H1 (cell line): ENCODE results near the gene TRIM15. TPM values are rescaled to one million over a fixed set of nuclear protein-coding genes. Genes with fewer than 3 reads are reported as not detected.
"Not testable (repeated sequence)": the region's sequence is repeated elsewhere in the genome, so short reads cannot be mapped to it uniquely, and the experiment has no call there.

Experiments used
- CTCF ChIA-PET: fragments of 300-600 bp; sonication (Branson Sonifier 250); formaldehyde crosslinking; loops from one replicate; lab custom pipeline; 2021; ENCODE audit not compliant: partially characterized antibody; lab: Charles Lee
- POLR2A ChIA-PET: fragments of 300-600 bp; sonication (Branson Sonifier 250); formaldehyde crosslinking; loops from one replicate; lab custom pipeline; 2021; ENCODE audit warnings: inconsistent platforms; ENCODE audit not compliant: partially characterized antibody; lab: Charles Lee
- DNase-seq, 2 experiments: peaks; one replicate each; pipeline versions ENCODE4 v3.0.0 to v3.0.0-alpha.2; 2010 to 2022; ENCODE audit warnings: low spot score in 2 of 2, low read depth in 1 of 2, mixed read lengths in 1 of 2
- FAIRE-seq: peaks from 2 replicates; lab custom pipeline; 2011; peaks lifted over from hg19 to GRCh38; lab: Jason Lieb, UNC
- H2AFZ ChIP-seq: 2 replicates; pipeline ENCODE4 v1.8.1; 2012; ENCODE audit warnings: low read length, inconsistent platforms
- H2AK5ac ChIP-seq: 2 replicates; pipeline ENCODE4 v1.6.1; 2013; ENCODE audit warnings: low read depth, low read length
- H2BK120ac ChIP-seq: replicated peaks from 2 replicates; pipeline ENCODE3; 2013; ENCODE audit warnings: low read depth, low read length, inconsistent platforms
- H2BK12ac ChIP-seq: 2 replicates; pipeline ENCODE4 v1.6.1; 2013; ENCODE audit warnings: low read depth, low read length
- H2BK15ac ChIP-seq: 2 replicates; pipeline ENCODE4 v1.6.1; 2013; ENCODE audit warnings: low read length
- H2BK20ac ChIP-seq: 2 replicates; pipeline ENCODE4 v1.6.1; 2013; ENCODE audit warnings: low read length
- H2BK5ac ChIP-seq: 2 replicates; pipeline ENCODE4 v1.6.1; 2013; ENCODE audit warnings: low read depth, low read length
- H3K14ac ChIP-seq: 2 replicates; pipeline ENCODE4 v1.6.1; 2013; ENCODE audit warnings: inconsistent platforms; ENCODE audit not compliant: insufficient read length
- H3K18ac ChIP-seq: 2 replicates; pipeline ENCODE4 v1.6.1; 2013; ENCODE audit warnings: low read length; ENCODE audit errors: extremely low read depth
- H3K23ac ChIP-seq: 2 replicates; pipeline ENCODE4 v1.6.1; 2013; ENCODE audit warnings: inconsistent platforms; ENCODE audit not compliant: insufficient read length
- H3K23me2 ChIP-seq: 2 replicates; pipeline ENCODE4 v1.6.1; 2013; ENCODE audit warnings: low read depth, low read length
- H3K27ac ChIP-seq: 2 replicates; pipeline ENCODE4 v1.6.1; 2011; ENCODE audit warnings: low read depth, low read length, inconsistent platforms
- H3K27me3 ChIP-seq, 4 experiments: replicated peaks in 1 of 4; 1 replicate in 1 of 4; 2 replicates in 3 of 4; pipeline versions ENCODE4 v1.6.1 to v1.8.1; 2011 to 2013; ENCODE audit warnings: low read length in 3 of 4, mild to moderate bottlenecking in 3 of 4, inconsistent platforms in 2 of 4, mixed read lengths in 2 of 4, moderate library complexity in 1 of 4; ENCODE audit not compliant: control insufficient read depth in 3 of 4, insufficient read depth in 3 of 4; ENCODE audit errors: extremely low read depth in 1 of 4
- H3K36me3 ChIP-seq, 4 experiments: 2 replicates each; pipeline versions ENCODE4 v1.6.1 to v1.8.1; 2011 to 2013; ENCODE audit warnings: mild to moderate bottlenecking in 4 of 4, low read length in 3 of 4, moderate library complexity in 2 of 4, control low read depth in 1 of 4, inconsistent platforms in 1 of 4; ENCODE audit not compliant: insufficient read depth in 4 of 4, control insufficient read depth in 2 of 4
- H3K4ac ChIP-seq: replicated peaks from 2 replicates; pipeline ENCODE3; 2013; ENCODE audit warnings: low read length, low read depth, mixed read lengths, inconsistent platforms; ENCODE audit not compliant: insufficient read length
- H3K4me1 ChIP-seq, 4 experiments: replicated peaks in 1 of 4; 1 replicate in 1 of 4; 2 replicates in 3 of 4; pipeline versions ENCODE4 v1.6.1 to v1.8.1; 2011 to 2013; ENCODE audit warnings: low read length in 3 of 4, inconsistent platforms in 2 of 4, mixed read lengths in 1 of 4; ENCODE audit not compliant: insufficient read depth in 4 of 4, control insufficient read depth in 3 of 4
- H3K4me2 ChIP-seq, 2 experiments: 2 replicates each; pipeline versions ENCODE4 v1.6.1 to v1.8.1; 2011 to 2013; ENCODE audit warnings: low read depth in 2 of 2, low read length in 2 of 2, control low read depth in 1 of 2, inconsistent platforms in 1 of 2, mild to moderate bottlenecking in 1 of 2; ENCODE audit not compliant: insufficient read depth in 1 of 2
- H3K4me3 ChIP-seq, 4 experiments: fragments of 200-600, 300-600 bp in 1 of 4; sonication (generic), shearing (Covaris generic), sonication (Bioruptor Twin) in 1 of 4; 2 replicates each; pipeline versions ENCODE4 v1.5.1 to v1.8.1; 2011 to 2016; ENCODE audit warnings: low read length in 4 of 4, low read depth in 3 of 4, control low read depth in 2 of 4, inconsistent platforms in 2 of 4, mild to moderate bottlenecking in 2 of 4, mixed read lengths in 1 of 4, moderate library complexity in 1 of 4; ENCODE audit not compliant: insufficient read depth in 2 of 4; ENCODE audit errors: extremely low read depth in 1 of 4
- H3K56ac ChIP-seq: replicated peaks from 2 replicates; pipeline ENCODE3; 2013; ENCODE audit warnings: low read depth, mild to moderate bottlenecking, mixed read lengths, low read length, inconsistent platforms; ENCODE audit not compliant: insufficient read length
- H3K79me1 ChIP-seq: 2 replicates; pipeline ENCODE4 v1.6.1; 2013; ENCODE audit warnings: low read depth, low read length, control low read depth
- H3K79me2 ChIP-seq, 2 experiments: 2 replicates each; pipeline versions ENCODE4 v1.6.1 to v1.8.1; 2012 to 2013; ENCODE audit warnings: low read length in 2 of 2, mild to moderate bottlenecking in 2 of 2, inconsistent platforms in 1 of 2; ENCODE audit not compliant: insufficient read depth in 2 of 2, control insufficient read depth in 1 of 2
- H3K9ac ChIP-seq, 4 experiments: replicated peaks in 1 of 4; 1 replicate in 1 of 4; 2 replicates in 3 of 4; pipeline versions ENCODE4 v1.6.1 to v1.8.1; 2011 to 2013; ENCODE audit warnings: low read depth in 3 of 4, low read length in 3 of 4, control low read depth in 2 of 4, mild to moderate bottlenecking in 2 of 4, moderate library complexity in 2 of 4, inconsistent platforms in 1 of 4; ENCODE audit errors: extremely low read depth in 1 of 4
- H3K9me3 ChIP-seq, 2 experiments: 2 replicates each; pipeline versions ENCODE4 v1.6.1 to v1.8.1; 2012 to 2013; ENCODE audit warnings: mild to moderate bottlenecking in 2 of 2, moderate library complexity in 2 of 2, control low read depth in 1 of 2, inconsistent platforms in 1 of 2, low read depth in 1 of 2, low read length in 1 of 2, mixed read lengths in 1 of 2; ENCODE audit not compliant: insufficient read depth in 2 of 2
- H4K20me1 ChIP-seq, 2 experiments: replicated peaks in 1 of 2; 2 replicates each; pipeline versions ENCODE3 to v1.8.1; 2011 to 2013; ENCODE audit warnings: inconsistent platforms in 2 of 2, low read length in 2 of 2, mild to moderate bottlenecking in 1 of 2; ENCODE audit not compliant: insufficient read depth in 2 of 2, control insufficient read depth in 1 of 2
- H4K5ac ChIP-seq: 2 replicates; pipeline ENCODE4 v1.6.1; 2013; ENCODE audit warnings: low read length, low read depth, mixed read lengths, inconsistent platforms; ENCODE audit not compliant: insufficient read length
- H4K8ac ChIP-seq: 2 replicates; pipeline ENCODE4 v1.8.0; 2013; ENCODE audit warnings: mild to moderate bottlenecking, moderate library complexity, low read length, inconsistent platforms; ENCODE audit not compliant: insufficient read depth; ENCODE audit errors: extremely low read depth
- H4K91ac ChIP-seq: replicated peaks from 2 replicates; pipeline ENCODE3; 2013; ENCODE audit warnings: low read length, mixed read lengths, inconsistent platforms; ENCODE audit not compliant: insufficient read length
- BACH1 ChIP-seq: IDR thresholded peaks from 2 replicates; pipeline ENCODE4 v1.6.1; 2012; ENCODE audit warnings: low read length, improper control_type of control experiment
- EZH2 ChIP-seq: fragments of 200-600 bp; sonication (generic); IDR thresholded peaks from 2 replicates; pipeline ENCODE4 v1.7.1; 2012; ENCODE audit warnings: low read depth, mild to moderate bottlenecking, moderate library complexity, low read length, inconsistent platforms; ENCODE audit not compliant: severe bottlenecking
- JUND ChIP-seq: IDR thresholded peaks from 2 replicates; pipeline ENCODE4 v1.6.1; 2011; ENCODE audit warnings: mild to moderate bottlenecking, improper control_type of control experiment, low read length
- KDM5A ChIP-seq: fragments of 200-600 bp; IDR thresholded peaks from 2 replicates; pipeline ENCODE4 v1.7.1; 2012; ENCODE audit warnings: mild to moderate bottlenecking, low read length, inconsistent platforms, mixed read lengths
- NANOG ChIP-seq: IDR thresholded peaks from 2 replicates; pipeline ENCODE4 v1.6.1; 2011; ENCODE audit warnings: low read length, low read depth, mild to moderate bottlenecking, inconsistent platforms; ENCODE audit not compliant: insufficient read depth, poor library complexity, severe bottlenecking
- RAD21 ChIP-seq, 2 experiments: IDR thresholded peaks in 1 of 2; conservative IDR thresholded peaks in 1 of 2; 2 replicates each; pipeline ENCODE4 v1.6.1; 2011; ENCODE audit warnings: low read depth in 2 of 2, low read length in 2 of 2, improper control_type of control experiment in 1 of 2, inconsistent platforms in 1 of 2, mild to moderate bottlenecking in 1 of 2, moderate library complexity in 1 of 2
- YY1 ChIP-seq: IDR thresholded peaks from 2 replicates; pipeline ENCODE4 v1.6.1; 2011; ENCODE audit warnings: low read depth, mild to moderate bottlenecking, low read length
- WGBS, 2 experiments: shearing (Covaris generic) in 1 of 2; methylation state at CpG; one replicate each; pipeline versions ENCODE4 v1.1.6 to v1.1.7; 2013 to 2015; ENCODE audit warnings: low lambda C conversion rate in 2 of 2, mixed read lengths in 2 of 2, inconsistent platforms in 1 of 2, low coverage in 1 of 2, missing lambda C conversion rate in 1 of 2; ENCODE audit not compliant: insufficient replicate concordance in 2 of 2, insufficient coverage in 1 of 2, insufficient read length in 1 of 2; ENCODE audit errors: extremely low coverage in 1 of 2, missing lambda C conversion rate in 1 of 2; 5-methylcytosine and 5-hydroxymethylcytosine counted together
- polyA plus RNA-seq, 7 experiments: library from polyadenylated mRNA; depleted of rRNA in 3 of 7; stranded (reverse) in 5 of 7; unstranded in 2 of 7; fragments of >200 nt in 5 of 7; fragments of 200-250 nt in 2 of 7; gene quantifications; 1 replicate in 5 of 7; 2 replicates in 1 of 7; 4 replicates in 1 of 7; pipeline versions ENCODE4 v1.2.1 to v1.2.3, GENCODE V29; 2011 to 2013; ENCODE audit warnings: missing spikeins in 2 of 7, mixed read lengths in 2 of 7
- total RNA-seq: library from RNA; stranded (reverse); fragmentation: NEBNext Ultra II Directional; extraction: Animal tissue kit (Norgen Biotek cat#: 25700); gene quantifications from 2 replicates; pipeline ENCODE4 v1.2.1, GENCODE V29; 2021

The TRIM15 gene
- total and polyA plus RNA-seq, 2 of the 8 experiments (the other 6 are each of a cell fraction or from before 2014, with no cell fraction given), result 0.18 to 0.48 TPM

DNA sequence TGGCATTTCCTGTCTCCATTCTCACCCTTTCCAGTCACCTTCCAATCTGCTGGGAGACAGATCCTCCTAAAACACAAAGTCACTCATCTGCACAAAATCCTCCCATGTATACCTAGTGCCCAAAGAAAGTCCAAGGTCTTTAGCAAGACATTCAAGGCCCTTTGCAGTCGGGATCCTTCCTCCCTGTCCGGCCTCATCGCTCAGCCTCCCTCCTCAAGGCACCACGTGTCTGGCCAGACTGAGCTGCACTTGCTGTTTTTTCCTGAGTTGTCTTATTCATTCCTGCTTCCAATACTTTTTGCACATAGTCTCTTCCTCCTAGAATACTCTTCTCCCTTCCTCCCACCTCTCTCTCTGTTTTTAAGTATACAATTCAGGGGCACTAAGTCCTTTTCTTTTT lies 1.4 kb downstream of the TRIM15 start (continued):
- TF ChIP-seq BACH1 (no peak), KDM5A (no peak), JUND (no peak), RAD21 (IDR thresholded peaks at IDR 0.05 in 1 of 2, conservative IDR thresholded peaks at IDR 0.05 in 1 of 2; ENCODE audit: low read depth in 2 of 2, low read length in 2 of 2) (no peak), EZH2 (no peak), YY1 (no peak), NANOG (no peak)

- H3K4me2 ChIP-seq, H3K23ac ChIP-seq, FAIRE-seq, H3K79me1 ChIP-seq, H2BK12ac ChIP-seq, H3K27me3 ChIP-seq, H2BK120ac ChIP-seq, H3K18ac ChIP-seq, H2AK5ac ChIP-seq, H3K4me1 ChIP-seq, H4K20me1 ChIP-seq, DNase-seq, H3K14ac ChIP-seq, H2BK15ac ChIP-seq, POLR2A ChIA-PET, H4K91ac ChIP-seq, H3K4ac ChIP-seq, H3K4me3 ChIP-seq, H3K27ac ChIP-seq, H2AFZ ChIP-seq, H3K56ac ChIP-seq, H4K8ac ChIP-seq, H3K23me2 ChIP-seq, H4K5ac ChIP-seq, H3K79me2 ChIP-seq, H2BK5ac ChIP-seq, H3K36me3 ChIP-seq, H3K9ac ChIP-seq, H2BK20ac ChIP-seq, H3K9me3 ChIP-seq: not testable (repeated sequence)
- CTCF ChIA-PET, result interaction anchor here (2.1 kb wide), 1 partner anchor 61 kb away, joined by 7 read pairs; no protein-coding TSS in a partner anchor
- WGBS, 2 experiments, result 80% methylated on average over 1 of the region's 1 CpG; no CpG with 5 or more reads in 1 of the 2 experiments
Measured at GRCh38 chr6:30165238-30165637, 1.9 kb downstream of the TRIM15 start.
